HepG2 (cell line): ENCODE measurements around the gene MICOS13. TPM values are rescaled to one million over a fixed set of nuclear protein-coding genes. Genes with fewer than 3 reads are reported as not detected.

Experiments used
- CBFB ChIP-seq: sonication (generic); formaldehyde crosslinking; IDR thresholded peaks from 2 replicates; pipeline ENCODE4 v1.4.0; 2020; ENCODE audit warnings: missing genetic modification reagents
- CREBL2 ChIP-seq: sonication (generic); formaldehyde crosslinking; IDR thresholded peaks from 2 replicates; pipeline ENCODE4 v1.8.1; 2023; ENCODE audit warnings: missing genetic modification reagents, mild to moderate bottlenecking, borderline replicate concordance
- E2F2 ChIP-seq: sonication (generic); formaldehyde crosslinking; IDR thresholded peaks from 2 replicates; pipeline ENCODE4 v1.4.0; 2020; ENCODE audit warnings: missing genetic modification reagents, borderline replicate concordance
- GRHL1 ChIP-seq: sonication (generic); formaldehyde crosslinking; conservative IDR thresholded peaks from 2 replicates; pipeline ENCODE4 v1.8.0; 2022; ENCODE audit warnings: missing genetic modification reagents
- GTF3A ChIP-seq: sonication (generic); formaldehyde crosslinking; conservative IDR thresholded peaks from 2 replicates; pipeline ENCODE4 v1.4.0; 2020; ENCODE audit warnings: mild to moderate bottlenecking, missing genetic modification reagents
- KLF11 ChIP-seq: IDR thresholded peaks from 2 replicates; pipeline ENCODE4 v1.6.1; 2016; ENCODE audit warnings: missing compliant biosample characterization
- SNRNP70 ChIP-seq: fragments of 200-400 bp; formaldehyde crosslinking; IDR thresholded peaks from 2 replicates; pipeline ENCODE4 v1.6.1; 2017; ENCODE audit warnings: mild to moderate bottlenecking, low read depth, low read length, moderate library complexity
- YEATS4 ChIP-seq: sonication (generic); formaldehyde crosslinking; IDR thresholded peaks from 2 replicates; pipeline ENCODE4 v1.4.0; 2020; ENCODE audit warnings: missing genetic modification reagents, borderline replicate concordance
- ZNF101 ChIP-seq: sonication (generic); formaldehyde crosslinking; IDR thresholded peaks from 2 replicates; pipeline ENCODE4 v1.4.0; 2020; ENCODE audit warnings: mild to moderate bottlenecking, low read depth, missing genetic modification reagents, borderline replicate concordance
- ZNF275 ChIP-seq: sonication (generic); formaldehyde crosslinking; IDR thresholded peaks from 2 replicates; pipeline ENCODE4 v1.8.0; 2022; ENCODE audit warnings: missing genetic modification reagents, mild to moderate bottlenecking, inconsistent platforms, borderline replicate concordance
- ZNF33A ChIP-seq: sonication (generic); formaldehyde crosslinking; IDR thresholded peaks from 2 replicates; pipeline ENCODE4 v1.5.1; 2020; ENCODE audit warnings: missing genetic modification reagents, mild to moderate bottlenecking, moderate library complexity, borderline replicate concordance
- ZNF362 ChIP-seq: sonication (generic); formaldehyde crosslinking; IDR thresholded peaks from 2 replicates; pipeline ENCODE4 v1.4.0; 2020; ENCODE audit warnings: missing genetic modification reagents, mild to moderate bottlenecking, borderline replicate concordance
- ZNF709 ChIP-seq: sonication (generic); formaldehyde crosslinking; IDR thresholded peaks from 2 replicates; pipeline ENCODE4 v1.5.0; 2020; ENCODE audit warnings: mild to moderate bottlenecking, missing genetic modification reagents
- polyA plus RNA-seq, 8 experiments: library from polyadenylated mRNA; depleted of rRNA in 3 of 8; stranded (reverse) in 7 of 8; unstranded in 1 of 8; fragments of >200 nt; fragmentation: Illumina TruSeq in 4 of 8; extraction: Trizol in 4 of 8; gene quantifications; 2 replicates each; pipeline versions ENCODE4 v1.2.1 to v1.2.3, GENCODE V29; 2011 to 2016; ENCODE audit warnings: low read depth in 4 of 8, missing spikeins in 1 of 8, mixed read lengths in 1 of 8; ENCODE audit not compliant: insufficient read depth in 1 of 8
- total RNA-seq, 5 experiments: library from RNA; depleted of rRNA; stranded (reverse); fragments of >200 nt; fragmentation: Illumina TruSeq; extraction: Trizol; gene quantifications; 2 replicates each; pipeline ENCODE4 v1.2.3, GENCODE V29; 2016; ENCODE audit warnings: low read depth in 1 of 5
- TF ChIP-seq, protein P1 (sequence below): sonication (generic); formaldehyde crosslinking; IDR thresholded peaks from 2 replicates; pipeline ENCODE4 v1.5.0; 2020; ENCODE audit warnings: missing genetic modification reagents
- TF ChIP-seq, protein P2 (sequence below): sonication (generic); formaldehyde crosslinking; conservative IDR thresholded peaks from 2 replicates; pipeline ENCODE4 v1.4.0; 2020; ENCODE audit warnings: missing genetic modification reagents
- TF ChIP-seq, protein P3 (sequence below): sonication (generic); formaldehyde crosslinking; IDR thresholded peaks from 2 replicates; pipeline ENCODE4 v1.8.0; 2022; ENCODE audit warnings: mild to moderate bottlenecking, missing genetic modification reagents, borderline replicate concordance

Gene MICOS13
- total and polyA plus RNA-seq, 2 of the 13 experiments (the other 11 are each of a cell fraction or from before 2014, with no cell fraction given), result 28.8 to 35.4 TPM

GRCh38 chr19:5680437-5681368 is at the start of gene MICOS13, which contains the start of gene HSD11B1L (continued):
- TF ChIP-seq ZNF33A (CRISPR knock-in tag), result no peak
- no peak for TF ChIP-seq GRHL1 (CRISPR knock-in tag)
- TF ChIP-seq, protein P1, sequence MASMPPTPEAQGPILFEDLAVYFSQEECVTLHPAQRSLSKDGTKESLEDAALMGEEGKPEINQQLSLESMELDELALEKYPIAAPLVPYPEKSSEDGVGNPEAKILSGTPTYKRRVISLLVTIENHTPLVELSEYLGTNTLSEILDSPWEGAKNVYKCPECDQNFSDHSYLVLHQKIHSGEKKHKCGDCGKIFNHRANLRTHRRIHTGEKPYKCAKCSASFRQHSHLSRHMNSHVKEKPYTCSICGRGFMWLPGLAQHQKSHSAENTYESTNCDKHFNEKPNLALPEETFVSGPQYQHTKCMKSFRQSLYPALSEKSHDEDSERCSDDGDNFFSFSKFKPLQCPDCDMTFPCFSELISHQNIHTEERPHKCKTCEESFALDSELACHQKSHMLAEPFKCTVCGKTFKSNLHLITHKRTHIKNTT (CRISPR knock-in tag), result peak; percentile 80; the same call in 1 of the 2 replicates
- TF ChIP-seq CREBL2 (CRISPR knock-in tag), result no peak
- TF ChIP-seq ZNF101, result no peak
- 0 out of 2 replicates have a peak, but pooled peaks have one; percentile 28 for TF ChIP-seq CBFB (CRISPR knock-in tag)
- 0 out of 2 replicates have a peak, but pooled peaks have one; percentile 33 for TF ChIP-seq ZNF709 (CRISPR knock-in tag)
- no peak for TF ChIP-seq YEATS4 (CRISPR knock-in tag)
- TF ChIP-seq SNRNP70, result no peak
- no peak for TF ChIP-seq KLF11 (CRISPR knock-in tag)
- TF ChIP-seq ZNF275 (CRISPR knock-in tag), result peak; percentile 51; the same call in 1 of the 2 replicates
- no peak for TF ChIP-seq GTF3A
- TF ChIP-seq, protein P2, sequence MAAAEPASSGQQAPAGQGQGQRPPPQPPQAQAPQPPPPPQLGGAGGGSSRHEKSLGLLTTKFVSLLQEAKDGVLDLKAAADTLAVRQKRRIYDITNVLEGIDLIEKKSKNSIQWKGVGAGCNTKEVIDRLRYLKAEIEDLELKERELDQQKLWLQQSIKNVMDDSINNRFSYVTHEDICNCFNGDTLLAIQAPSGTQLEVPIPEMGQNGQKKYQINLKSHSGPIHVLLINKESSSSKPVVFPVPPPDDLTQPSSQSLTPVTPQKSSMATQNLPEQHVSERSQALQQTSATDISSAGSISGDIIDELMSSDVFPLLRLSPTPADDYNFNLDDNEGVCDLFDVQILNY, result no peak
- no peak for TF ChIP-seq E2F2 (CRISPR knock-in tag)
- TF ChIP-seq, protein P3, sequence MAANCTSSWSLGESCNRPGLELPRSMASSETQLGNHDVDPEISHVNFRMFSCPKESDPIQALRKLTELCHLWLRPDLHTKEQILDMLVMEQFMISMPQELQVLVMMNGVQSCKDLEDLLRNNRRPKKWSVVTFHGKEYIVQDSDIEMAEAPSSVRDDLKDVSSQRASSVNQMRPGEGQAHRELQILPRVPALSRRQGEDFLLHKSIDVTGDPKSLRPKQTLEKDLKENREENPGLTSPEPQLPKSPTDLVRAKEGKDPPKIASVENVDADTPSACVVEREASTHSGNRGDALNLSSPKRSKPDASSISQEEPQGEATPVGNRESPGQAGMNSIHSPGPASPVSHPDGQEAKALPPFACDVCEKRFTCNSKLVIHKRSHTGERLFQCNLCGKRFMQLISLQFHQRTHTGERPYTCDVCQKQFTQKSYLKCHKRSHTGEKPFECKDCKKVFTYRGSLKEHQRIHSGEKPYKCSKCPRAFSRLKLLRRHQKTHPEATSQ (CRISPR knock-in tag), result no peak
- TF ChIP-seq ZNF362, result no peak
